HCT116 (cell line): ENCODE results near the gene ATXN1.

ENCODE experiments used
- ATF3 ChIP-seq: IDR thresholded peaks from 2 replicates; pipeline ENCODE4 v1.6.1; 2012
- CEBPB ChIP-seq: IDR thresholded peaks from 2 replicates; pipeline ENCODE4 v1.6.1; 2012; ENCODE audit warnings: low read depth
- CTCF ChIP-seq, 3 experiments: fragments of 200-600 bp in 1 of 3; sonication (generic) in 1 of 3; IDR thresholded peaks in 2 of 3; conservative IDR thresholded peaks in 1 of 3; 2 replicates each; pipeline ENCODE4 v1.5.1; 2012 to 2017; ENCODE audit warnings: low read depth in 2 of 3, low read length in 2 of 3, antibody characterized with exemption in 1 of 3, borderline replicate concordance in 1 of 3, control low read depth in 1 of 3, mild to moderate bottlenecking in 1 of 3, mixed read lengths in 1 of 3, mixed run types in 1 of 3, moderate library complexity in 1 of 3; ENCODE audit not compliant: insufficient read depth in 1 of 3
- ELF1 ChIP-seq: IDR thresholded peaks from 2 replicates; pipeline ENCODE4 v1.6.1; 2012; ENCODE audit warnings: low read depth, borderline replicate concordance
- EZH2 ChIP-seq: fragments of 200-600 bp; sonication (generic); IDR thresholded peaks from 2 replicates; pipeline ENCODE4 v1.6.1; 2017; ENCODE audit warnings: antibody characterized with exemption, mixed run types
- EZH2phosphoT487 ChIP-seq: fragments of 200-600 bp; IDR thresholded peaks from 2 replicates; pipeline ENCODE4 v1.6.1; 2018; ENCODE audit warnings: antibody characterized with exemption, borderline replicate concordance
- MAX ChIP-seq: IDR thresholded peaks from 2 replicates; pipeline ENCODE4 v1.6.1; 2012
- POLR2A ChIP-seq: IDR thresholded peaks from 2 replicates; pipeline ENCODE4 v1.7.0; 2011; ENCODE audit warnings: borderline replicate concordance; ENCODE audit not compliant: insufficient read depth, insufficient read length; ENCODE audit errors: extremely low read depth
- POLR2AphosphoS5 ChIP-seq: IDR thresholded peaks from 2 replicates; pipeline ENCODE4 v1.6.1; 2011; ENCODE audit warnings: mild to moderate bottlenecking, low read depth, low read length, moderate library complexity
- RAD21 ChIP-seq: IDR thresholded peaks from 2 replicates; pipeline ENCODE4 v1.6.1; 2012; ENCODE audit warnings: low read depth, mild to moderate bottlenecking
- REST ChIP-seq: IDR thresholded peaks from 2 replicates; pipeline ENCODE4 v1.6.1; 2012; ENCODE audit warnings: low read depth
- SIN3A ChIP-seq: IDR thresholded peaks from 2 replicates; pipeline ENCODE4 v1.6.1; 2012; ENCODE audit warnings: low read depth
- SP1 ChIP-seq: IDR thresholded peaks from 2 replicates; pipeline ENCODE4 v1.6.1; 2012; ENCODE audit warnings: low read depth
- ZBTB33 ChIP-seq: IDR thresholded peaks from 2 replicates; pipeline ENCODE4 v1.6.1; 2011; ENCODE audit warnings: mild to moderate bottlenecking, low read length, moderate library complexity; ENCODE audit not compliant: insufficient replicate concordance; ENCODE audit errors: extremely low read depth

- TF ChIP-seq EZH2 (no peak), CTCF (IDR thresholded peaks at IDR 0.05 in 2 of 3, conservative IDR thresholded peaks at IDR 0.05 in 1 of 3; ENCODE audit: borderline replicate concordance in 1 of 3, insufficient read depth in 1 of 3, low read depth in 2 of 3, low read length in 2 of 3) (no peak), REST (no peak), CEBPB (no peak), POLR2A (no peak), SP1 (no peak), ATF3 (no peak), RAD21 (no peak), POLR2AphosphoS5 (no peak), ZBTB33 (no peak), EZH2phosphoT487 (no peak), MAX (no peak), ELF1 (no peak), SIN3A (no peak)
Observed at GRCh38 chr6:16498237-16498636, 263.0 kb downstream of the ATXN1 start.
